Astrocyte of the spinal cord (primary cell): ENCODE results near the gene ODAD4.

Experiments used
- DNase-seq: peaks from one replicate; pipeline ENCODE4 v3.0.0; 2011; ENCODE audit warnings: low read depth, low spot score
- H3K4me3 ChIP-seq: 2 replicates; pipeline ENCODE4 v1.5.1; 2011; ENCODE audit warnings: low read depth, mild to moderate bottlenecking, low read length, moderate library complexity
- in situ Hi-C: cut with HindIII; loops from 2 replicates; pipeline ENCODE4 v1.10.0; 2017; ENCODE audit warnings: low sequenced_read_pairs
- TF ChIP-seq, protein P1 (sequence below): IDR thresholded peaks from 2 replicates; pipeline ENCODE4 v1.5.1; 2012; ENCODE audit warnings: low read depth, mild to moderate bottlenecking, low read length, inconsistent platforms

ODAD4 gene

DNA sequence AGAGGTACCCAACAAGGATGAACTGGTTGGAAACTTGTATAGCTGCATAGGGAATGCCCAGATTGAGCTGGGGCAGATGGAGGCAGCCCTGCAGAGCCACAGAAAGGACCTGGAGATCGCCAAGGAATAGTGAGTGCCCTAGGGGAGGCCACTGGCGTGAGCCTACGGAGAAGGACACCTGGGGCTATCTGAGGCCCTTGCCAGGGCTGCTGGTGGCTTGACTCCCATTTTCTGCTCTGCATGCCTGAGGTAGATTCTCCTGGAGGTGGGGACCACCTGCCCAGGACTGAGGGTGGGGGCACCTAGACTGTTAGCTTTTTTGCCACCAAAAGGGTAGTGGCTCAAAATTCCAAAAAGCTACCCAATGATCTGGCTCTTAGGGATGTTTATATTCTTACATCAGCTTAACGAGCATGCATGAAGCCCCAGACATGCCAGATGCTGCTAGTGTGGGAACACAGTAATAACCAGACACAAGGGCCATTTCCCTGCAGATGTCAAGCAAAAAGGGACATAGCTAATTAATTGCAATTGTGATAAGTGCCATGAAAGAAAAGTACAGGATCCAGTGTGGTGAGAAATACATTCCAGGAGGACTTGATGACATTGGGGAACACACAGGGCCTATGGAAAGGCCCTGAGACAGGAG lies 8.8 kb downstream of the ODAD4 start:
- in situ Hi-C loops: no loop called here
- TF ChIP-seq, protein P1, sequence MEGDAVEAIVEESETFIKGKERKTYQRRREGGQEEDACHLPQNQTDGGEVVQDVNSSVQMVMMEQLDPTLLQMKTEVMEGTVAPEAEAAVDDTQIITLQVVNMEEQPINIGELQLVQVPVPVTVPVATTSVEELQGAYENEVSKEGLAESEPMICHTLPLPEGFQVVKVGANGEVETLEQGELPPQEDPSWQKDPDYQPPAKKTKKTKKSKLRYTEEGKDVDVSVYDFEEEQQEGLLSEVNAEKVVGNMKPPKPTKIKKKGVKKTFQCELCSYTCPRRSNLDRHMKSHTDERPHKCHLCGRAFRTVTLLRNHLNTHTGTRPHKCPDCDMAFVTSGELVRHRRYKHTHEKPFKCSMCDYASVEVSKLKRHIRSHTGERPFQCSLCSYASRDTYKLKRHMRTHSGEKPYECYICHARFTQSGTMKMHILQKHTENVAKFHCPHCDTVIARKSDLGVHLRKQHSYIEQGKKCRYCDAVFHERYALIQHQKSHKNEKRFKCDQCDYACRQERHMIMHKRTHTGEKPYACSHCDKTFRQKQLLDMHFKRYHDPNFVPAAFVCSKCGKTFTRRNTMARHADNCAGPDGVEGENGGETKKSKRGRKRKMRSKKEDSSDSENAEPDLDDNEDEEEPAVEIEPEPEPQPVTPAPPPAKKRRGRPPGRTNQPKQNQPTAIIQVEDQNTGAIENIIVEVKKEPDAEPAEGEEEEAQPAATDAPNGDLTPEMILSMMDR: no peak
- H3K4me3 ChIP-seq: no peak overlapping the region
- DNase-seq: no peak

DNA sequence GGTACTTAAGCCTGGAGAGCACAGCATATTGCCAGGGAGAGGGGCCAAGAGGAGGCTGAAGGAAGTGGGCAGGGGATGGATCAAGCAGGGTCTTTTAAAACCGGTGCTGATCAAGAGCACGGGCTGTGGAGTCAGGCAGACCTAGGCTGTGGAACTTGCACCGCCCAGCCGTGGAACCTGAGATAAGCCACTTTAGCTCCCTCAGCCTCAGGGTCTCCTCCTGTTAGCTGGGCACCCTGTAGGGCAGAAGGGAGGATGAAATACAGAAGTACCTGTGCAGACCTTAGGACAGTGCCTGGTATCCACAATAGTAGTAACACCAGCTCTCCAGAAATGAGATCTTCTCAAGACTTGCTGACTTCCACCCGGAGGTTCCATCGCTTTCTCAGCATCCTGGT lies 9.3 kb downstream of the ODAD4 start:
- DNase-seq: no peak
- TF ChIP-seq, protein P1: no peak
- in situ Hi-C loops: no loop called here
- no peak overlapping the region for H3K4me3 ChIP-seq

DNA sequence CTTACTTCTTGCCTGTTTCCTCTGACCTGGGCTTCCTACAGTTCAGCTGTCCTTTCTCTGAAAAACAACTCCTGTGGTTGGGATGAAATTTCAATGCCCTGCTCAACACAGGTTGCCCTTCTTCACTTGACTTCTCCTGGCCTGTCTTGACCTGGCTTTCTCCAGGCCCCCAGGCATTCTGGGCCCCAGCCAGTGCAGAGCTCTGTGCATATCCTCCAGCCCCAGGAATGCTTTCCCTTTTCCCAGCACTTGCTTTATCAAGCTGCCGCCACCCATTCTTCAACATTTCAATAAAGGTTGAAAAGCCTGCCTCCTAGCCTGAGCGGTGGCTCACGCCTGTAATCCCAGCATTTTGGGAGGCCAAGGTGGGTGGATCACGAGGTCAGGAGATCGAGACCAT lies 10.8 kb downstream of the ODAD4 start:
- no peak overlapping the region for H3K4me3 ChIP-seq
- no peak for DNase-seq
- in situ Hi-C loops: no loop called here
- TF ChIP-seq, protein P1: no peak

DNA sequence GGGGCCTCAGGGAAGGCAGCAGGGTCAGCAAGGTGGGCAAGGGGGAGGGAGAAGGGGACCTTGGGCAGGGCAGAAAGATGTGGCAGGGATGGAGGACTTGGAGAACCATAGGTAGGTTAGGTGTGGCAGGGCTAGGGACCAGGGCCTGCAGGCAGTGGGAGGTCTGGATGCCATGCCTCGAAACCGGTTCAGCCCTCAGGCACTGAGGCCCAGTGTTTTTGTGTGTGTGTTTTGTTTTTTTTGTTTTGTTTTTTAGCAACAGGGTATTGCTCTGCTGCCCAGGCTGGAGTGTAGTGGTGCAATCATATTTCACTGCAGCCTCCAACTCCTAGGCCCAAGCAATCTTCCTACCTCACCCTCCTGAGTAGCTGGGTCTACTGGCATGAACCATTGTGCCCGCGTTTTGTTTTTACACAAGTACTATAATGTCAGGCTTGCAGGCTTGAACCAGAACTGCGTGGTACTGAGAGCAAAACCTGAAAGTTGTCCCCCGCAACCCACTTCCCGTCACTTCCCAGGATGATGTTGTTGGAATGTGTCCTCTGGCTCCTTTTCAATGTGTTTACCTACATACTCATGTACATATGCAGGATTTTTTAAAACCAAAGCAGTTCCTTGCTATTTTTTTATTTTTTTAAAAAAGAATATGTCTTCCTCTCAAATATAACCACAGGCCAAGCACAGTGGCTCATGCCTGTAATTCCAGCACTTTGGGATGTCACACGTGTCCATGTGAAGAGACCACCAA lies 12.4 kb downstream of the ODAD4 start:
- in situ Hi-C loops: no loop called here
- H3K4me3 ChIP-seq: no peak overlapping the region
- TF ChIP-seq, protein P1: no peak
- no peak for DNase-seq

DNA sequence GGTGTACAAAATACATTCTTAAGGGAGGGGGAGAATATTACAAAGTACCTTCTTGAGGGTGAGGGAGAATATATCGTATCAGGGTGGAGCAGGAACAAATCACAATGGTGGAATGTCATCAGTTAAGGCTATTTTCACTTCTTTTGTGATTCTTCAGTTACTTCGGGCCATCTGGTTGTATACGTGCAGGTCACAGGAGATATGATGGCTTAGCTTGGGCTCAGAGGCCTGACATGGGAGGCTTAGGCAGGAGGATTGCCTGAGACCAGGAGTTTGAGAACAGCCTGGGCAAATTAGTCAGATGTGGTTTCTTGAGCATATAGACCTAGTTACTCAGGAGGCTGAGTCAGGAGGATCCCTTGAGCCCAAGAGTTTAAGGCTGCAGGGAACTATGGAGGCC lies 13.1 kb downstream of the ODAD4 start:
- TF ChIP-seq, protein P1: no peak
- no peak overlapping the region for H3K4me3 ChIP-seq
- no peak for DNase-seq
- in situ Hi-C loops: no loop called here

DNA sequence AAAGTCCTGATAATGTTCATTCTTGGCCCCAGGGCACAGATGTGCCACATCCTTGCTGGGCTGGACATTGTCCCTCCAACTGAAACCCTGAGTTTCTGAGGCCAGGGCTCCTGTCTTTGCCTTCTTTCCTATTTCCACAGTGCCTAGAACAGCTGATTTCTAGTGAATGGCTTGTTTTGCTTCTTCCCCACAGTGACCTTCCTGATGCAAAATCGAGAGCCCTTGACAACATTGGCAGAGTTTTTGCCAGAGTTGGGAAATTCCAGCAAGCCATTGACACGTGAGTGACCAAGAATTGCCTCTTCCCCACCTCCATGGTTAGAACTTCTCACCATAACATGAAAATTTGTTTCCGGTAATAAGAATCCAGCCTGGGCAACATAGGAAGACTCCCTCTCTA lies 14.5 kb downstream of the ODAD4 start:
- in situ Hi-C loops: no loop called here
- no peak overlapping the region for H3K4me3 ChIP-seq
- no peak for DNase-seq
- TF ChIP-seq, protein P1: no peak
